Ascending aorta (tissue), 2 donors: ENCODE data around the gene CREB3L2. TPM values are rescaled to one million over a fixed set of nuclear protein-coding genes. Genes with fewer than 3 reads are reported as not detected.

Experiments
- DNase-seq, 2 donors: peaks; one replicate each; pipeline ENCODE4 v3.0.0-alpha.2; 2019; ENCODE audit warnings: low spot score in 2 of 2
- H3K27ac ChIP-seq, 2 donors: fragments of 200-600 bp; sonication (generic); one replicate each; pipeline ENCODE4 v1.5.1; 2016 to 2017; ENCODE audit warnings: mild to moderate bottlenecking in 1 of 2
- H3K27me3 ChIP-seq: fragments of 200-600 bp; sonication (generic); one replicate; pipeline ENCODE4 v1.5.1; 2017
- H3K36me3 ChIP-seq, 2 donors: fragments of 200-600 bp; sonication (generic); one replicate each; pipeline ENCODE4 v1.5.1; 2016
- H3K4me1 ChIP-seq, 2 donors: fragments of 200-600 bp; sonication (generic); one replicate each; pipeline ENCODE4 v1.5.1; 2016 to 2017; ENCODE audit warnings: mild to moderate bottlenecking in 1 of 2
- H3K4me3 ChIP-seq, 2 donors: fragments of 200-600 bp; sonication (generic); one replicate each; pipeline ENCODE4 v1.5.1; 2016 to 2017; ENCODE audit warnings: mild to moderate bottlenecking in 1 of 2
- H3K9me3 ChIP-seq, 2 donors: fragments of 200-600 bp; sonication (generic); one replicate each; pipeline ENCODE4 v1.5.1; 2016
- CTCF ChIP-seq, 3 experiments: fragments of 200-600 bp in 2 of 3; fragments of 450-650 bp in 1 of 3; sonication (generic) in 2 of 3; IDR thresholded peaks; one replicate each; pipeline ENCODE4 v1.5.1; 2016 to 2019; ENCODE audit warnings: antibody characterized with exemption in 3 of 3, mild to moderate bottlenecking in 1 of 3, moderate library complexity in 1 of 3
- intact Hi-C: fragments of 100-400 bp; cut with DNase I; formaldehyde crosslinking; loops from one replicate; pipeline ENCODE4 v1.15.1; 2023
- total RNA-seq: library from RNA; depleted of rRNA; stranded (reverse); fragments of >200 nt; gene quantifications from one replicate; pipeline ENCODE4 v1.1.0, GENCODE V29; 2016

CREB3L2 gene
- total RNA-seq, 1 donor from 2014 or later, result 38.5 TPM

- Histone ChIP-seq H3K36me3 (no peaks in the 10 kb centered on the region), H3K27me3 (no peaks in the 10 kb centered on the region), H3K9me3 (no peaks in the 10 kb centered on the region), H3K27ac (no peak overlapping the region), H3K4me3 (no peak overlapping the region), H3K4me1 (no peaks in the 10 kb centered on the region)
- intact Hi-C loops, result loop anchor here (1.0 to 10.0 kb wide), 4 partner anchors 105 to 456 kb away; partner anchors contain the start of gene TRIM24
- no peak for DNase-seq
- TF ChIP-seq CTCF (IDR thresholded peaks at IDR 0.05), result peak; percentile 80 to 92 (median 90)
Measured at GRCh38 chr7:138008588-138009349, 6.9 kb upstream of the CREB3L2 start.

- Histone ChIP-seq H3K4me3 (no peak overlapping the region), H3K27me3 (no peaks in the 10 kb centered on the region), H3K4me1 (no peaks in the 10 kb centered on the region), H3K27ac (no peak overlapping the region), H3K36me3 (no peaks in the 10 kb centered on the region), H3K9me3 (no peaks in the 10 kb centered on the region)
- intact Hi-C loops, result loop anchor here (2.0 to 10.0 kb wide), 3 partner anchors 351 to 457 kb away; partner anchors contain the start of gene TRIM24
- TF ChIP-seq CTCF (IDR thresholded peaks at IDR 0.05), result no peak
- DNase-seq, result no peak
Measured at GRCh38 chr7:138008019-138008587, 6.2 kb upstream of the CREB3L2 start.

DNA sequence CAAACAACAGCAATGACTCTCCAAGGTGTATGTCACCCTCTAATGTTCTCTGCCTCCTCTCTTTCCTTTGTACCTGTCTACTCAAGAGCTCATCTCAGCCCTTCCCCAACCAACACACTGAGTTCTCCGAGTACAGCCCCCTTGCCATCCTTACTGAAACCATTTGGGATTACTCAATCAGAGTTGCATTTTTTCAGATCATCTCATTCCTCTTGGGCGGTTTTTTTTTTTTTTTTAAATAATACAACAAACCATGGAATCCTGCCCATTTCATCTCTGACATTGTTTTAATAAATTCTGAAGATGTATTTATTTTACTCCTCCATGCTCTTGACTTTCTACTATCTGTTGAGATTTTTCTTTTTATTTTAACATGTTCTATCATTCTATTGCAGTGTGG, 4.2 kb upstream of the CREB3L2 start:
- intact Hi-C loops, result loop anchor here (10.0 kb wide), 1 partner anchor 459 kb away; the partner anchor contains the start of gene TRIM24
- Histone ChIP-seq H3K4me1 (peaks cover 0 to 2% of the 10 kb centered on the region in 2 donors), H3K9me3 (no peaks in the 10 kb centered on the region)

GRCh38 chr7:138004936-138005335, 3.0 kb upstream of the CREB3L2 start:
- Histone ChIP-seq H3K9me3 (no peaks in the 10 kb centered on the region), H3K36me3 (no peaks in the 10 kb centered on the region), H3K27me3 (no peaks in the 10 kb centered on the region), H3K4me3 (no peak overlapping the region), H3K27ac (no peak overlapping the region), H3K4me1 (peaks cover 0 to 2% of the 10 kb centered on the region in 2 donors)
- TF ChIP-seq CTCF (IDR thresholded peaks at IDR 0.05), result no peak
- intact Hi-C loops, result loop anchor here (5.0 to 10.0 kb wide), 2 partner anchors 168 to 460 kb away; partner anchors contain the start of gene TRIM24
- no peak for DNase-seq

More for the DNA sequence above, 4.2 kb upstream of the CREB3L2 start:
- DNase-seq, result no peak
- no peak for TF ChIP-seq CTCF (IDR thresholded peaks at IDR 0.05)
- H3K27ac ChIP-seq, result no peak overlapping the region
- no peaks in the 10 kb centered on the region for H3K36me3 ChIP-seq
- H3K4me3 ChIP-seq, result no peak overlapping the region
- H3K27me3 ChIP-seq, result no peaks in the 10 kb centered on the region

DNA sequence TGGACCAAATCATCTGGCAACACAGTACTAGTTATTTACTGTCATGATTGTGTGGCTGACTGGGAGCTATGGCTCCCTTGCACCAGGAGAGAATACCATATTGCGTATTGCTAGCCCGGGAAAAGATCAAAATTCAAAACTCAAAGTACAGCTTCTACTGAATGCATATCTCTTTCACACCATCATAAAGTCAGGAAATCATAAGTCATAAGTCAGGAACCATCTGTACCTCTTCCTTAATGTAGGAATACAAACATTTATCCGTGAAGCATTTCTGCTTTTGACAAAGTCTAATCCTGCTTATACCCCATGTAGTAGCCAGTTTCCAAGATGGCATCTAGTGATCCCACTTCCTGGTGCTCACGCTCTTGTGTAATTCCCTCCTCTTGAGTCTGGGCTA, 2.2 kb upstream of the CREB3L2 start:
- no peak for TF ChIP-seq CTCF (IDR thresholded peaks at IDR 0.05)
- no peaks in the 10 kb centered on the region for H3K36me3 ChIP-seq
- intact Hi-C loops, result loop anchor here (5.0 to 10.0 kb wide), 2 partner anchors 167 to 461 kb away; partner anchors contain the start of gene TRIM24
- no peak for DNase-seq
- H3K9me3 ChIP-seq, result no peaks in the 10 kb centered on the region
- no peak overlapping the region for H3K27ac ChIP-seq
- H3K27me3 ChIP-seq, result no peaks in the 10 kb centered on the region
- no peak overlapping the region for H3K4me3 ChIP-seq
- H3K4me1 ChIP-seq, result peaks cover 0 to 8% of the 10 kb centered on the region in 2 donors
